DND-41 (cell line): ENCODE results near the gene EVL.

ENCODE experiments used
- EZH2 ChIP-seq: IDR thresholded peaks from 3 replicates; pipeline ENCODE4 v1.6.1; 2012; ENCODE audit warnings: borderline replicate concordance, low read depth, mild to moderate bottlenecking, moderate library complexity, low read length, inconsistent platforms; ENCODE audit not compliant: severe bottlenecking
- TF ChIP-seq, protein P1 (sequence below): IDR thresholded peaks from 2 replicates; pipeline ENCODE4 v1.5.1; 2012; ENCODE audit warnings: borderline replicate concordance, low read length, moderate library complexity, mild to moderate bottlenecking; ENCODE audit not compliant: poor library complexity, severe bottlenecking; ENCODE audit errors: extremely low read depth

DNA sequence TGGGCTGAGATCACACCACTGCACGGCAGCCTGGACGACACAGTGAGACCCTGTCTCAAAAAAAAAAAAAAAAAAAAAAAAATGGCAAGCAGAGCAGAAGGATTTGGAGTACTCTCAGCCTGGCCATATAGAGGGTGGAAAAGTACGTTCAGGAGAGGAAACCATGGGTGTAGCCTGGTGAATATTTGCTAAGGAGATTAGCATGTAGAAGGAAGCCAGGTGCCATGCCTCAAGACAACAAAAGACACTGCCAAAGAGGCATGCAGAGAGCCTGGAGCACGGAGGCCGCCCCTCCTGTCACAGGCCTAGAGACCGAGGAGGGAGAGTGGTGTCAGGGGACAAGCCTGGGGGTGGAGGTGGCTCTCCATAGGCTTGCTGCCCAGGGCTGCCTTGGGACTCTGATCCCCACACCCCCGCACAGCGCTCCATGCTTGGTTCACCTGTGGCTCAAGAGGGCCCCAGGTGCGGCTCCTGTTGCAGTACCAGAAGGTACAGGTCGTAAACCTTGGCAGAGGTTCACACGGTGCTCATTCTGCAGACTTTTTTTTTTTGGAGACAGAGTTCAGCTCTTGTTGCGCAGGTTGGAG lies 122.1 kb downstream of the EVL start:
- TF ChIP-seq, protein P1, sequence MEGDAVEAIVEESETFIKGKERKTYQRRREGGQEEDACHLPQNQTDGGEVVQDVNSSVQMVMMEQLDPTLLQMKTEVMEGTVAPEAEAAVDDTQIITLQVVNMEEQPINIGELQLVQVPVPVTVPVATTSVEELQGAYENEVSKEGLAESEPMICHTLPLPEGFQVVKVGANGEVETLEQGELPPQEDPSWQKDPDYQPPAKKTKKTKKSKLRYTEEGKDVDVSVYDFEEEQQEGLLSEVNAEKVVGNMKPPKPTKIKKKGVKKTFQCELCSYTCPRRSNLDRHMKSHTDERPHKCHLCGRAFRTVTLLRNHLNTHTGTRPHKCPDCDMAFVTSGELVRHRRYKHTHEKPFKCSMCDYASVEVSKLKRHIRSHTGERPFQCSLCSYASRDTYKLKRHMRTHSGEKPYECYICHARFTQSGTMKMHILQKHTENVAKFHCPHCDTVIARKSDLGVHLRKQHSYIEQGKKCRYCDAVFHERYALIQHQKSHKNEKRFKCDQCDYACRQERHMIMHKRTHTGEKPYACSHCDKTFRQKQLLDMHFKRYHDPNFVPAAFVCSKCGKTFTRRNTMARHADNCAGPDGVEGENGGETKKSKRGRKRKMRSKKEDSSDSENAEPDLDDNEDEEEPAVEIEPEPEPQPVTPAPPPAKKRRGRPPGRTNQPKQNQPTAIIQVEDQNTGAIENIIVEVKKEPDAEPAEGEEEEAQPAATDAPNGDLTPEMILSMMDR, result no peak
- TF ChIP-seq EZH2, result no peak
